AG04449 (cell line): ENCODE data around the gene ZSCAN4.

Experiments used
- CTCF ChIA-PET: fragments of 350-600 bp; formaldehyde crosslinking; extraction: SDS; loops from one replicate; lab custom pipeline; 2021; ENCODE audit warnings: antibody characterized with exemption; lab: Yijun Ruan, JAX
- POLR2A ChIA-PET: fragments of 400-600, 350-600 bp; formaldehyde crosslinking; extraction: SDS; loops from one replicate; lab custom pipeline; 2020; ENCODE audit warnings: antibody characterized with exemption, inconsistent platforms; lab: Yijun Ruan, JAX
- DNase-seq: peaks from one replicate; pipeline ENCODE4 v3.0.0-alpha.2; 2010; ENCODE audit warnings: low read depth, low spot score
- H3K4me3 ChIP-seq: 2 replicates; pipeline ENCODE4 v1.5.1; 2011; ENCODE audit warnings: low read depth, mild to moderate bottlenecking, control low read depth, low read length
- CTCF ChIP-seq: IDR thresholded peaks from one replicate; pipeline ENCODE4 v1.5.1; 2011; ENCODE audit warnings: mild to moderate bottlenecking, moderate library complexity, low read length, control low read depth, inconsistent platforms; ENCODE audit not compliant: insufficient read depth; ENCODE audit errors: missing control alignments

ZSCAN4 gene

DNA sequence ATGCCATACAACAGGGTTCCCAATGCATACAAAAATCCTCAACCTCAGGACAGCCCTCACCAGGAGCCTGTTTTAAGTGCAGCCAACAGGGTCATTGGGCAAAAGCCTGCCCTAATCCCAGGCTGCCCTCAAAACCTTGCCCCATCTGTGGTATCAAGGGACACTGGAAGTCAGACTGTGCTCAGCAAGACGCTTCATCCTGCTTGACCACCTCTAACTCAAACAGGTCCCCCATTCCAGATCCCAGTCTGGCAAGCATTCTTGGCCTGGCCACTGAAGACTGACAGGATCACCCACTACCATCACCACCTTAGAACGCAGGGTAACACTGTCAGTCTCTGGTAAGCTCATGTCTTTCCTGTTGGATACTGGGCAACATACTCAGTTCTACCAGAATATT lies 15.0 kb upstream of the ZSCAN4 start:
- no peak overlapping the region for H3K4me3 ChIP-seq
- DNase-seq = no peak
- CTCF ChIA-PET = no interaction called here
- no peak for TF ChIP-seq CTCF
- POLR2A ChIA-PET = no interaction called here

DNA sequence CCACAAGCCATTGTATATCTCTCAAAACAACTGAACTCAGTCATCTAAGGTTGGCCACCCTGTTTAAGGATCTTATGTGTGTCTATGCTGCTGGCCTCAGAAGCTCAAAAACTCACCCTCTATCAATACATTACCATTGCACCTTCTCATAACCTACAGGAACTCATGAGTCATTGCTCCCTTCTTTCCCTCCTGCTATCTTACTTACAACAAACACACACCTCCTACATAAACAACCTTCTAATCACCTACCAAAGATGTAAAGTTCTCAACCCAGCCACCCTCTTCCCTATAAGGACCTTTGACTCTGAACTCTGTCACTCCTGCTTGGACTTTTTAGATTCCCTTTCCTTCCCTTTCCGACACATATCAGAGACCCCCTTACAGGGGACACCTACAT lies 13.3 kb upstream of the ZSCAN4 start:
- no peak for DNase-seq
- no peak overlapping the region for H3K4me3 ChIP-seq
- ChIA-PET POLR2A (no interaction called here), CTCF (no interaction called here)
- no peak for TF ChIP-seq CTCF

GRCh38 chr19:57656346-57656745 lies 12.4 kb upstream of the ZSCAN4 start:
- H3K4me3 ChIP-seq = no peak overlapping the region
- TF ChIP-seq CTCF = no peak
- CTCF ChIA-PET = no interaction called here
- POLR2A ChIA-PET = no interaction called here
- DNase-seq = no peak

- DNase-seq = no peak
- CTCF ChIA-PET = interaction anchor here (1.0 kb wide), 1 partner anchor 257 kb away, joined by 3 read pairs; no protein-coding TSS in a partner anchor
- POLR2A ChIA-PET = no interaction called here
- no peak for TF ChIP-seq CTCF
- H3K4me3 ChIP-seq = peak overlapping the region; percentile 58
Observed at GRCh38 chr19:57664269-57665127, 4.2 kb upstream of the ZSCAN4 start.

GRCh38 chr19:57665261-57665806 lies 3.4 kb upstream of the ZSCAN4 start:
- CTCF ChIA-PET = interaction anchor here (1.0 kb wide), 1 partner anchor 258 kb away, joined by 3 read pairs; no protein-coding TSS in a partner anchor
- POLR2A ChIA-PET = no interaction called here
- TF ChIP-seq CTCF = no peak
- no peak overlapping the region for H3K4me3 ChIP-seq
- no peak for DNase-seq

GRCh38 chr19:57667228-57667627 lies 1.5 kb upstream of the ZSCAN4 start:
- no peak for DNase-seq
- no peak for TF ChIP-seq CTCF
- no peak overlapping the region for H3K4me3 ChIP-seq
- ChIA-PET POLR2A (no interaction called here), CTCF (no interaction called here)
